ENCODE results near the gene ZNF883.

DNA sequence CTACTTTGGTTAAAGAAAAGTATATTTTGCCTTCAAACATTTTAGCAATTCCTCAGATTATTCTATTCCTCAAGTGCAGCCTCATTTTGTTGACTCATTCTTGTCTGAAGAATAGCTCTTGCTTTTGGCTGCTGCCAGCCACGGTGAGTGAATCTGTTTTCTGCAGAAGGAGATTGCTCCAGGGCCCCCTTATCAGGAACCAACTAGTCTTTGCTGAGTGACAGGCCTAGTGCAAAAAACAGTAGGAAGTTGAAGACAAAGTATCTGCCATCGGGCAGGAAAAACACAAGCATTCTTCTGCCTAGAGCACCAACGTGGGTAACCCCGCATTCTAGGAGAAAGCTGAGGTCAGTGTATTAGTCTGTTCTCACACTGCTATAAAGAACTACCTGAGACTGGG is 42.3 kb downstream of the ZNF883 start:
- TF ChIP-seq GATA3 (IDR thresholded peaks at IDR 0.05; ENCODE audit: low read depth, low read length) (no peak), GATA2 (IDR thresholded peaks at IDR 0.05; ENCODE audit: low read depth, low read length) (no peak)

All from SH-SY5Y (cell line).